ENCODE results near the gene GPD2.
A peak's percentile ranks its signal among the peaks of the same experiment; 100 is the strongest.
"Not testable (repeated sequence)": the region's sequence is repeated elsewhere in the genome, so short reads cannot be mapped to it uniquely, and the experiment has no call there.

GPD2 gene

DNA sequence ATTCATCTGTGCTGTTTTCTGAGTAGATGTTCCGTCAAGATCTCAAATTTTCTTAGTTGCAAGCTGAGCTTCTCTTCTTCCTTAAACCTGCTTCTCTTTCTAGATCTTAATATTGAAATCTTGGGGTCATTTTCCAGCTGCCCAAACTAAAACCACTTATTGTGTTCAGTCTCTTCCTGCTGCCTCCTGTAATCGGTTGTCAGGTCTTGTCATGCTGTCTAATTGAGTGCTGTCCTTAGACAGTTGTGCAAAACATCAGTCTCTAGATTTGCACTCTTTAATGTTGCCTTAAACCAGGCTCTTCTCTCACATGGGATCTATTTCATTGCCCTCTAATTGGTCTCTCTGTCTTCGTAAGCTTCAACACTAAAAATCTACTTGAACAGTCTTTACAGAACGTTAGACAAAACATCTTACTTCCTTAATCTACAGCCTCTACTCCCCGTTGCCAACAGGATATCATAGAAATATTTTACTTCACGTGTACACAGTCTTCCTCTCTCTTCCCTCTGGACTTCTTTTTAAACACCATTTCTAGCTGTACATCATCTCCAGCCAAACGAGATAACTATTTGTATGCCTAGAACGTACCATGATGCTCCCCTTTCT is 34.9 kb downstream of the GPD2 start:
- no peak overlapping the region for H3K27ac ChIP-seq

DNA sequence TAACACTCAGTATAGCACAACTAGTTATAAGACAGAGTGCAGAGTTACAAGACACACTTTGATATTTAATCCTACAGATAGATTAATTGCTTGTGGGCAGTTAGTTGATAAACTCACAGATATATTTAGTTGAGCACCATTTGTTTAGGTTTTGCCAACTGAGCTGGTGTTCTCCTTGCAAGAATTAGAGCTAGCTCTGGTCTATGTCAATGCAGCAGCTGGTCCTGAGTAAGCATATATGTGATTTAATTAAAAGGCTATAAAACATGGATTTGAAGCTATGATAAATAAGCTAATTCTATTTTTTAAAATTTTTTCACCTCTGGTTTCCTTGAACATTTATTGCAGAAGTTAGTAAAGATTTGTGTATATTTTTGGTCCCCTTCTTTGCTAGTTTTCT is 35.6 kb downstream of the GPD2 start:
- H3K27ac ChIP-seq = no peak overlapping the region
- no peak for DNase-seq (ENCODE audit: low read depth, low spot score)

More for the DNA sequence above, 34.9 kb downstream of the GPD2 start:
- no peak for DNase-seq (ENCODE audit: low read depth, low spot score)

DNA sequence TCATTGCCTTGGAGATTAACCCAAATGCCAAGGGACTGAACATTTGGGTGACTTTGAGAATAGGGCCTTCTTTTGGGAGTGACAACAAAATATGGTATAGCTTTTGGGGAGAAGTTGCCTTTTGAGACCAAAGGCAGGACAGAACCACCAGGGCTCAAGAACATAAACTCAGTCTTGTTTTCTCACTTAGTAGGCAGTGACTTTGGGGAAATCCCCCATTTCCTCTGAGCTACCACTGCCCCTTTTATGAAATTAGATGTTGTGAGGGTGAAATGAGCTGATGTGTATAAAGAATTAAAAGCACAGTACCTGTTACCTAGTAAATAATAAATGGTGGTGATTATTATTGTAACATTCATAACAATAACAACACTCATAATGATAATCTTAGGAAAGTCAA is 36.5 kb downstream of the GPD2 start:
- H3K27ac ChIP-seq = no peak overlapping the region
- DNase-seq (ENCODE audit: low read depth, low spot score) = no peak

DNA sequence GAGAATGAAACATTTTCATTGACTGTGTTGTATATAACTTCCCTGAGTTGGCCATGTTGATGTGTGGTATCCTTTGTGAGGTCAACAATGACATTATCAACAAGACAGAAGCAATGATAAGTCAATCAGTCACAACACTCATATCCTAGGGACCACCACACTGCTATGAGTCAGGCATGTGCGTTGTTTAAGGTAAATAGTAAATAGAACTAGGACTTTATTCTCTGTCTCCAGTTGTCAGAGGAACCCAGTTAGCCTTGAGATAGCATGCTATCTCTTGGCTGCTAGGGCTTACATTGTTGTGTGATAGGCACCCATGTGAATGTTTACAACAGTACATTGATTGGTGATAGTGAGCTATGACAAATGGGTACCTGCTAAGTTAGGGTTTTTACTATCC is 37.3 kb downstream of the GPD2 start:
- DNase-seq (ENCODE audit: low read depth, low spot score) = no peak
- H3K27ac ChIP-seq = peak overlapping the region; percentile 67

- peak overlapping the region; percentile 67 for H3K27ac ChIP-seq
- DNase-seq (ENCODE audit: low read depth, low spot score) = no peak
Measured at GRCh38 chr2:156474401-156474800, 38.2 kb downstream of the GPD2 start.

DNA sequence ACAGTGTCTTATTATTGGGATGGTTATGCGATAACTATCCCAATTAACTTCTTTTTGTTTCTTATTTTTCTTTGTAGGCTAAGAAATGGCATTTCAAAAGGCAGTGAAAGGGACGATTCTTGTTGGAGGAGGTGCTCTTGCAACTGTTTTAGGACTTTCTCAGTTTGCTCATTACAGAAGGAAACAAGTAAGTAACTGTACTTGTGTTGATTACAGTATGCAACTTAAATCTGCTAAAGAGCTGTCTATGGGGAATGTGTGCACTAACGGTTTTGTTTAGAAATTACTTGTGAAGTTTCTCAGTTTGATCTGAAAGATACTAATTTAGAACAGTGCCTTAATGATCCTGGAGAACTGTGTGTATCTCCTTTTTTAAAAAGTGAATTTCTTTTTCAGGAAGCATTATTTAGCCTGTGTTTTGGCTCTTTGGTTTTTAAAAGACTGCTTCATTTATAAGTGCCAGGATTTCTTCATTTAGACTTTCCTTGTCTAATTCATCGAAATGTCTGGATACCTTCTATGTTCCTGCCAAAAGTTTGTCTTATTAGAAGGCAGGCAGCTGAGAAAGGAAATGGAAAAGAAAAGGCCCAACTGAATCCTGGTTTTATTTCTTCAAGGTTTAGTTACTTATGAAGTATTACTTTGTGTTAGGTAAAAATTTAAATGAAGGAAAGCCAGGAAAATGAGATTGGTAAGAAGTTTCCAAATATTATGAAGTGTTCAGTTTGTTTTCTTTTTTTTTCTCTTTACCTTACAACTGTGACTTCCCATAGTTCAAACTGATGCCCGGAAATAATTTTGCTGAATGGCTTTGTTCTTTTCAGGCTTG is 40.1 kb downstream of the GPD2 start:
- peak overlapping the region; percentile 65 for H3K27ac ChIP-seq
- DNase-seq (ENCODE audit: low read depth, low spot score) = no peak

GRCh38 chr2:156476850-156477206 is 40.6 kb downstream of the GPD2 start:
- peak overlapping the region; percentile 65 for H3K27ac ChIP-seq
- DNase-seq (ENCODE audit: low read depth, low spot score) = no peak

GRCh38 chr2:156480376-156480775 is 44.2 kb downstream of the GPD2 start:
- no peak for DNase-seq (ENCODE audit: low read depth, low spot score)
- H3K27ac ChIP-seq = no peak overlapping the region

DNA sequence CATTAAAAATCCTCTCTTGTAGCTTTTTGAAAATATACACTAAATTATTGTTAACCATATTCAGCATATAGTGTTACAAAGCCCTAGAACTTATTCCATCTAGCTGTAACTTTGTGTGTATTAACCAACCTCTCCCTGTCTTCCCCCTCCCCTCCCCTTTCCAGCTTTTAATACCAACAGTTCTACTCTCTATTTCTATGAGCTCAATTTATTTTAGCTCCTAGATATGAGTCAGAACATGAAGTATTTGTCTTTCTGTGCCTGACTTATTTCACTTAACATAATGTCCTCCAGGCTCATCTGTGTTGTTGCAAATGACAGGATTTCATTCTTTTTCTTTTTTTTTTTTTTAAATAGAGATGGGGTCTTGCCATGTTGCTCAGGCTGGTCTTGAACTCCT is 45.1 kb downstream of the GPD2 start:
- DNase-seq (ENCODE audit: low read depth, low spot score) = no peak

DNA sequence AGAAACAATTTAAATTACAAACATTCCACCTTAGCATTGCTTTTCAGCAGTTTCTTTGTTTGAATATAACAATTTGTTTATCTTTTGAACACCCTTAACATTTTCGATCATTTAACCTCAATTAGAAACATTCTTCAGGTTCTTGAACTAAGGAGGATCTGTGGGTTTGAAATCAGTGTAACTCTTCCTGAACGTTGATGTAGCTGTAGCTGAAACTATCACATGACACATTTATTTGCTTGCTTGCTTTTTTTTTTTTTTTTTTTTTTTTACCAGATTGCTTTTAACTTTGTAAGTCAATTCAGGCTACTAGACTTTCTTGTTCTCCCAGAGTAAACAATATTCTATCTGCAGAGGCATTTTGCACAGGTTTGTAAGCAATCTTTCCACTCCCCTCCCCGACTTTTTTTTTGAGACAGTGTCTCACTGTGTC is 47.6 kb downstream of the GPD2 start:
- no peak for DNase-seq (ENCODE audit: low read depth, low spot score)

More for the DNA sequence above, 45.1 kb downstream of the GPD2 start:
- H3K27ac ChIP-seq = no peak overlapping the region

DNA sequence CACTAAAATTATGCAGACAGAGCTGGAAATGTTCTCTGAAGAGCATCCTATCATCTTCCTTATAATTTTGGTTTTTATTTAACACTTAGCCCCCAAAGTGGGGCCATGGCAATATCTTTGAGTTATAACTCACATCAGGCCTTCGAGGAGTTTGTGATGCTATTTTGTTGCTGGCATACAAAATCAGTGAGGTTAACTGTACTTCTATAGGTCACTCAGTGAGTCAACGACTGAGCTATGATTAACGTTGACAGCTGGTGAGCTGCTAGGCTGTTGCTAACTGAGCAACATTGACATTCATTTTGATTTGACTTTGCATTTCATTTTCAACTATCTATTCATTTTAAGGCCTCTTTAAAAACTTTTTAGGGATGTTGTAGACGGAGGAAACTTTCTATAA is 50.0 kb downstream of the GPD2 start:
- no peak overlapping the region for H3K27ac ChIP-seq
- no peak for DNase-seq (ENCODE audit: low read depth, low spot score)

More for the DNA sequence above, 47.6 kb downstream of the GPD2 start:
- no peak overlapping the region for H3K27ac ChIP-seq

GRCh38 chr2:156486614-156487013 is 50.4 kb downstream of the GPD2 start:
- DNase-seq (ENCODE audit: low read depth, low spot score) = no peak
- H3K27ac ChIP-seq = no peak overlapping the region

GRCh38 chr2:156489195-156489594 is 53.0 kb downstream of the GPD2 start:
- H3K27ac ChIP-seq = no peak overlapping the region
- no peak for DNase-seq (ENCODE audit: low read depth, low spot score)

DNA sequence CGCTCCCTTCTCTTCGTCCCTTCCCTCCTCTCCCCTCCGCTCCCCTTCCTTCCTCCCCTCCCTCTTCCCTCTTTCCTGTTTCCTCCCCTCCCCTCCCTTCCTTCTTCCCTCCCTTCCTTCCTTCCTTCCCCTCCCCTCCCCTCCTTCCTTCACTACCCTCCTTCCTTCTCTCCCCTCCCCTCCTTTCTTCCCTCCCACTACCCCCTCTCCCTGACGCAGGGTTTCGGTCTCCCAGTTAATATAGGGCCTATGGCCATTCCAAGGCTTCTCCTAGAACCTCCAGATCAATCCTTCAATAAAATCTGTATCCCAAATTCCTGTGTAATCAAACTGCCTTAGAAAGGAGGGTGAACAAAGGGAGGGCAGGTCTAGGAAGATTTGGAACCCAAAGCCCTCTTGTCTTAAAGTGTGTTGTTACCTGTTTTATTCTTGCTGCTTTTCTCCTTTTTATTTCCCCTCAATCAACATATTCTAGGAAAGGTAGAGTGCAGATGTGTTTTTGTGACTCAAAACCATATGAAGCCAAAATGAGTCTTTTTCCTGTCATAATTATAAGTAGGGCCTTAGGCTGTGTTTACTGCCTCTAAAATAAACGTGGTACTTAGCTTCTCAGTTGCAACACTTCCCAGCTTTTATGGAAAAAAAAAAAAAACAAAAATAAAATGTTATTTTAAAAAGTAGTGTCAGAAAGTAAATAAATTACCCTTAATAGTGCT is 53.7 kb downstream of the GPD2 start:
- H3K27ac ChIP-seq = no peak overlapping the region
- no peak for DNase-seq (ENCODE audit: low read depth, low spot score)

GRCh38 chr2:156490466-156490840 is 54.3 kb downstream of the GPD2 start:
- no peak overlapping the region for H3K27ac ChIP-seq
- DNase-seq (ENCODE audit: low read depth, low spot score) = no peak

- H3K27ac ChIP-seq = no peak overlapping the region
- no peak for DNase-seq (ENCODE audit: low read depth, low spot score)
Measured at GRCh38 chr2:156491176-156491575, 55.0 kb downstream of the GPD2 start.

GRCh38 chr2:156492979-156493378 is 56.8 kb downstream of the GPD2 start:
- H3K27ac ChIP-seq = no peak overlapping the region
- DNase-seq (ENCODE audit: low read depth, low spot score) = no peak

DNA sequence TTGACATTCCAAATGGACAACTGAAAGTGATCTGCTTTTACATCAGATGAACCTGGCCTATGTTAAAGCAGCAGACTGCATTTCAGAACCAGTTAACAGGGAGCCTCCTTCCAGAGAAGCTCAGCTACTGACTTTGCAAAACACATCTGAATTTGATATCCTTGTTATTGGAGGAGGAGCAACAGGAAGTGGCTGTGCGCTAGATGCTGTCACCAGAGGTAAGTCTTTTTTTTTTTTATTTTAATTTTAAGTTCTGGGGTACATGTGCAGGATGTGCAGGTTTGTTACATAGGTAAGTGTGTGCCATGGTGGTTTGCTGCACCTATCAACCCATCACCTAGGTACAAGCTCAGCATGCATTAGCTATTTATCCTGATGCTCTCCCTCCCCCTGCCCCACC is 59.8 kb downstream of the GPD2 start:
- H3K27ac ChIP-seq; DNase-seq (ENCODE audit: low read depth, low spot score): not testable (repeated sequence)

DNA sequence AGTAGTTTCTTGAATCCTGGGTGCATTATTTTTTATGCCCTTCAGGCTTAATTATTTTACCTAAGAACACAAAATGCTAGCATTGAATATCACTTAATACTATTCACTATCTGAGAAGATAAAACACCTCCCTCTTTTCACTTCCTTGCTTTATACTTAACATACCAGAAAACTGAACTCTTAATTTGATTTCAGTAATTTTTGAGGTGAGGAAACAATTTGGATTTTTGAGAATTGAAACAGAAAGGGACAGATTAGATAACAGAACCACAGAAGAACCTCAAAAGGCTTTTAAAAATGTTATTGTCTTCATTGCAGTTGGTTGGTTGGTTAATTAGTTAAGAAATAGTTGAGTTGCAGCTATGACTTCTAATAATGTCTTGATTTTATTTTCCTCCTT is 69.5 kb downstream of the GPD2 start:
- no peak for DNase-seq (ENCODE audit: low read depth, low spot score)
- no peak overlapping the region for H3K27ac ChIP-seq

DNA sequence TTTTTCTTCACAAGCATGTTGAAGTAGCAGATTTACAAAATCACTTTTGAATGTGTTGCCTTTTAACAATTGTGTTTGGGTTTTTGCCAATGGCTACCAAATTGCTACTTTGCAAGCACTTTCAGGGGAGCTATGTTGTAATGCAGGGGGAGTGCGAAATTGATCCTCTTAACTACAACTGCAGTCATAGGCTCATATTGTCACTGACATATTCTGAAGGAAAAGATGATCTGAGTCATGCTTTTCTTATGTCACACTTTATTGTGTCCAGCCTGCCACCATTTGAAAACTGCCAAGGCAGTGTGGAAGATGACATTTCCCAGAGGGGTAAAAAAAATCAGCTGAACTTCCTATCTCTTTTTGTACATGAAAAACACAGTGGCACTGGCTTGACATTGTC is 74.9 kb downstream of the GPD2 start:
- DNase-seq (ENCODE audit: low read depth, low spot score) = no peak
- H3K27ac ChIP-seq = no peak overlapping the region

GRCh38 chr2:156511803-156512202 is 75.6 kb downstream of the GPD2 start:
- H3K27ac ChIP-seq = no peak overlapping the region
- no peak for DNase-seq (ENCODE audit: low read depth, low spot score)

Data from epithelial cell of prostate (primary cell).